OCI-LY3 (cell line): ENCODE data around the gene SORBS1.

Experiments
- EZH2phosphoT487 ChIP-seq: fragments of 200-600 bp; shearing (Covaris generic); IDR thresholded peaks from 2 replicates; pipeline ENCODE4 v1.6.1; 2018; ENCODE audit warnings: antibody characterized with exemption, mixed run types, low read depth
- TF ChIP-seq, protein P1 (sequence below): fragments of 200-600, 300-600 bp; sonication (generic); IDR thresholded peaks from 2 replicates; pipeline ENCODE4 v1.5.1; 2014; ENCODE audit warnings: antibody characterized with exemption, low read length, low read depth

DNA sequence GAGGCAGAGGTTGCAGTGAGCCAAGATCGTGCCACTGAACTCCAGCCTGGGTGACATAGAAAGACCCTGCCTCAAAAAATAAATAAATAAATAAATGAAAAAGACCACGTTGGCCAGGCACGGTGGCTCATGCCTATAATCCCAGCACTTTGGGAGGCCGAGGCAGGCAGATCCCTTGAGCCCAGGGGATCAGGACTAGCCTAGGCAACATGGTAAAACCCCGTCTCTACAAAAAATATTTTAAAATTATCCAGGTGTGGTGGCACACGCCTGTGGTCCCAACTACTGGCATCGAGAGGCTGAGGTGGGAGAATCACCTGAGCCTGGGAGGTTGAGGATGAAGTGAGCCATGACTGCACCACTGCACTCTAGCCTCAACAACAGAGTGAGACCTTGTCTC is 153.6 kb downstream of the SORBS1 start:
- TF ChIP-seq, protein P1, sequence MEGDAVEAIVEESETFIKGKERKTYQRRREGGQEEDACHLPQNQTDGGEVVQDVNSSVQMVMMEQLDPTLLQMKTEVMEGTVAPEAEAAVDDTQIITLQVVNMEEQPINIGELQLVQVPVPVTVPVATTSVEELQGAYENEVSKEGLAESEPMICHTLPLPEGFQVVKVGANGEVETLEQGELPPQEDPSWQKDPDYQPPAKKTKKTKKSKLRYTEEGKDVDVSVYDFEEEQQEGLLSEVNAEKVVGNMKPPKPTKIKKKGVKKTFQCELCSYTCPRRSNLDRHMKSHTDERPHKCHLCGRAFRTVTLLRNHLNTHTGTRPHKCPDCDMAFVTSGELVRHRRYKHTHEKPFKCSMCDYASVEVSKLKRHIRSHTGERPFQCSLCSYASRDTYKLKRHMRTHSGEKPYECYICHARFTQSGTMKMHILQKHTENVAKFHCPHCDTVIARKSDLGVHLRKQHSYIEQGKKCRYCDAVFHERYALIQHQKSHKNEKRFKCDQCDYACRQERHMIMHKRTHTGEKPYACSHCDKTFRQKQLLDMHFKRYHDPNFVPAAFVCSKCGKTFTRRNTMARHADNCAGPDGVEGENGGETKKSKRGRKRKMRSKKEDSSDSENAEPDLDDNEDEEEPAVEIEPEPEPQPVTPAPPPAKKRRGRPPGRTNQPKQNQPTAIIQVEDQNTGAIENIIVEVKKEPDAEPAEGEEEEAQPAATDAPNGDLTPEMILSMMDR, result no peak
- no peak for TF ChIP-seq EZH2phosphoT487
